ENCODE data around the gene CHSY3.

GRCh38 chr5:130065617-130066016, 161.4 kb downstream of the CHSY3 start:
- TF ChIP-seq POLR2A (IDR thresholded peaks at IDR 0.05): no peak
- TF ChIP-seq CTCF (IDR thresholded peaks at IDR 0.05): no peak
